ENCODE data around the gene EPM2A.
A peak's percentile ranks its signal among the peaks of the same experiment; 100 is the strongest.
"Not testable (repeated sequence)": the region's sequence is repeated elsewhere in the genome, so short reads cannot be mapped to it uniquely, and the experiment has no call there.

EPM2A gene

GRCh38 chr6:145745861-145746260 is 10.5 kb upstream of the EPM2A start:
- no peak overlapping the region for H3K4me3 ChIP-seq (ENCODE audit: low read depth in 1 of 2, low read length in 2 of 2)
- H3K4me1 ChIP-seq (ENCODE audit: insufficient read depth, low read length): no peaks in the 10 kb centered on the region
- H3K36me3 ChIP-seq (ENCODE audit: insufficient read depth, low read length): no peaks in the 10 kb centered on the region
- no peak overlapping the region for H3K9ac ChIP-seq (ENCODE audit: low read length)
- H3K9me3 ChIP-seq (ENCODE audit: low read length): no peaks in the 10 kb centered on the region
- H3K27ac ChIP-seq (ENCODE audit: low read depth, low read length): no peak overlapping the region
- H3K27me3 ChIP-seq (ENCODE audit: control insufficient read depth in 1 of 2, insufficient read depth in 2 of 2, low read length in 2 of 2): no peaks in the 10 kb centered on the region

DNA sequence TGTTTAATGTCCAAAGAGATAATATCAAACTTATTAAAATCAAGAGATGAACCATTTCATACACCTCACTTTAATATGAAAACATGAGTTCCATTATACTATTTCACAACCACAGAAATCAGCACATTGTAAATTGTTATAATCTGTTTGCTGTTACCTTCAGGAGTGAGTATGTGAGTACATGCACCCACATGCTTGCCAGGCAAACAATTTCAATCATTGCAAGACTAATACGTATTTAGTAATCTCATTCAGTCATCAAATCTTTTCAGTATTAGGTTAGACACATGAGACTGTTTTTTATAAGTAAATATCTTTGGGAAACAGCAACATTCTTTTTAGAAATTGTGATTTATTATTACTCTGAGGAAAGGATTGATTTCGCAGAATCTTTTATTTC is 9.3 kb upstream of the EPM2A start:
- no peaks in the 10 kb centered on the region for H3K4me1 ChIP-seq (ENCODE audit: insufficient read depth, low read length)
- H3K9me3 ChIP-seq (ENCODE audit: low read length): no peaks in the 10 kb centered on the region
- no peaks in the 10 kb centered on the region for H3K36me3 ChIP-seq (ENCODE audit: insufficient read depth, low read length)
- H3K27me3 ChIP-seq (ENCODE audit: control insufficient read depth in 1 of 2, insufficient read depth in 2 of 2, low read length in 2 of 2): no peaks in the 10 kb centered on the region
- no peak overlapping the region for H3K9ac ChIP-seq (ENCODE audit: low read length)
- no peak overlapping the region for H3K4me3 ChIP-seq (ENCODE audit: low read depth in 1 of 2, low read length in 2 of 2)
- no peak overlapping the region for H3K27ac ChIP-seq (ENCODE audit: low read depth, low read length)

GRCh38 chr6:145743332-145743731 is 8.0 kb upstream of the EPM2A start:
- no peak overlapping the region for H3K4me3 ChIP-seq (ENCODE audit: low read depth in 1 of 2, low read length in 2 of 2)
- no peak overlapping the region for H3K9ac ChIP-seq (ENCODE audit: low read length)
- H3K27ac ChIP-seq (ENCODE audit: low read depth, low read length): no peak overlapping the region
- H3K36me3 ChIP-seq (ENCODE audit: insufficient read depth, low read length): no peaks in the 10 kb centered on the region
- no peaks in the 10 kb centered on the region for H3K9me3 ChIP-seq (ENCODE audit: low read length)
- no peaks in the 10 kb centered on the region for H3K27me3 ChIP-seq (ENCODE audit: control insufficient read depth in 1 of 2, insufficient read depth in 2 of 2, low read length in 2 of 2)
- no peaks in the 10 kb centered on the region for H3K4me1 ChIP-seq (ENCODE audit: insufficient read depth, low read length)

DNA sequence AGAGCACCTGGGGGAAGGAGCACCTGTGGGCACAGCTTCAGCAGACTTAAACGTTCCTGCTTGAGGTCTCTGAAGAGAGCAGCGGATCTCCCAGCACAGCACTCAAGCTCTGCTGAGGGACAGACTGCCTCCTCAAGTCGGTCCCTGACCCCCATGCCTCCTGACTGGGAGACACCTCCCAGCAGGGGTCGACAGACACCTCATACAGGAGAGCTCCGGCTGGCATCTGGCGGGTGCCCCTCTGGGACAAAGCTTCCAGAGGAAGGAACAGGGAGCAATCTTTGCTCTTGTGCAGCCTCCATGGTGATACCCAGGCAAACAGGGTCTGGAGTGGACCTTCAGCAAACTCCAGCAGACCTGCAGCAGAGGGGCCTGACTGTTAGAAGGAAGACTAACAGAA is 7.2 kb upstream of the EPM2A start:
- not testable (repeated sequence) for H3K9me3 ChIP-seq (ENCODE audit: low read length); H3K36me3 ChIP-seq (ENCODE audit: insufficient read depth, low read length); H3K4me3 ChIP-seq (ENCODE audit: low read depth in 1 of 2, low read length in 2 of 2); H3K4me1 ChIP-seq (ENCODE audit: insufficient read depth, low read length); H3K27me3 ChIP-seq (ENCODE audit: control insufficient read depth in 1 of 2, insufficient read depth in 2 of 2, low read length in 2 of 2); H3K27ac ChIP-seq (ENCODE audit: low read depth, low read length); H3K9ac ChIP-seq (ENCODE audit: low read length)

GRCh38 chr6:145739685-145740084 is 4.4 kb upstream of the EPM2A start:
- H3K36me3 ChIP-seq (ENCODE audit: insufficient read depth, low read length); H3K4me3 ChIP-seq (ENCODE audit: low read depth in 1 of 2, low read length in 2 of 2); H3K9ac ChIP-seq (ENCODE audit: low read length); H3K9me3 ChIP-seq (ENCODE audit: low read length); H3K27ac ChIP-seq (ENCODE audit: low read depth, low read length); H3K27me3 ChIP-seq (ENCODE audit: control insufficient read depth in 1 of 2, insufficient read depth in 2 of 2, low read length in 2 of 2): not testable (repeated sequence)
- H3K4me1 ChIP-seq (ENCODE audit: insufficient read depth, low read length): peaks cover 18% of the 10 kb centered on the region

DNA sequence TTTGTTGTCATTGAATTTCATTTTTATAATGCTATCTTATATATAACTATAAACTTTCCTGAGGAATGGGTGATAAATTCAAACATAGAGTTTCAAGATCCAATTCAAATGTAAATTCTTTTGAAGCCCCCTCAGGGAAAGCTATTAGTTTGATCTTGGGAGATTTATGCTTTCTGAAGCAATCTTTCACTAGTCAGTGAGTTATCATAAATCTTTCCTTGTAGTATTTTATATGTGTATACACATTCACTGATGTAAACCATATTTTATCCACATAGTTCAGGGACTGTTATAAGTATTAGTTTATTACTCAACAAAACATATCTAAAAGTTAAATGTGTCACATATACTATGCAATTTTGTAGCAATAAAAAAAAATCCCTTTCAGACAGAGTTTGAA is 2.9 kb upstream of the EPM2A start:
- Histone ChIP-seq H3K27me3 (ENCODE audit: control insufficient read depth in 1 of 2, insufficient read depth in 2 of 2, low read length in 2 of 2) (no peaks in the 10 kb centered on the region), H3K27ac (ENCODE audit: low read depth, low read length) (peak overlapping the region; percentile 58), H3K9me3 (ENCODE audit: low read length) (no peaks in the 10 kb centered on the region), H3K9ac (ENCODE audit: low read length) (no peak overlapping the region), H3K4me3 (ENCODE audit: low read depth in 1 of 2, low read length in 2 of 2) (no peak overlapping the region), H3K36me3 (ENCODE audit: insufficient read depth, low read length) (no peaks in the 10 kb centered on the region), H3K4me1 (ENCODE audit: insufficient read depth, low read length) (peaks cover 18% of the 10 kb centered on the region)

DNA sequence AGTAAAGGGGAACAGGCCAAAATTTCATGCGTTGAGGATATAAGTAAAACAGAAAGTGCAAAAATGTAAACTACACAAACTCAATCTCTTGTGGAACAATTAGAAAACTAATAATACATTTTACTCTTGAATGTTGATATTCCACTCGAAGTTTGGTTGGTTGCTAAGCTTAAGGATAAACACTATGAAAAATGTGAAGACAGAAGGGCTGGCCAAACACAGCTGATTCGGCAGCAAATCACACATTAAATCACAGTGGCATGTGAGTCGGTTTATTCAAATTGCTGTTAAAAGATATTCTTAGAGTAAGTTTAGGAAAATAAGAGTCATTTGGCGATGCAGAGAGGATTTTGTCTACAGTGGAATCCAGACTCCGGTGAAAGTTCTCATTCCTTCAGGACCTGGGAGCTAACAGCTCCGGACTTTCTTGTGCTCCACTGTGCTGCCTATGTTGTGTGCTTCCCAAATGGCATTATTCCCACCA is 1.4 kb upstream of the EPM2A start:
- no peaks in the 10 kb centered on the region for H3K27me3 ChIP-seq (ENCODE audit: control insufficient read depth in 1 of 2, insufficient read depth in 2 of 2, low read length in 2 of 2)
- no peaks in the 10 kb centered on the region for H3K9me3 ChIP-seq (ENCODE audit: low read length)
- H3K4me3 ChIP-seq (ENCODE audit: low read depth in 1 of 2, low read length in 2 of 2): peak overlapping the region in 1 of 2 donors; percentile 81
- peak overlapping the region; percentile 74 for H3K9ac ChIP-seq (ENCODE audit: low read length)
- H3K36me3 ChIP-seq (ENCODE audit: insufficient read depth, low read length): no peaks in the 10 kb centered on the region
- H3K4me1 ChIP-seq (ENCODE audit: insufficient read depth, low read length): peaks cover 22% of the 10 kb centered on the region
- H3K27ac ChIP-seq (ENCODE audit: low read depth, low read length): peak overlapping the region; percentile 98

- H3K4me1 ChIP-seq (ENCODE audit: insufficient read depth, low read length): peaks cover 22% of the 10 kb centered on the region
- no peaks in the 10 kb centered on the region for H3K9me3 ChIP-seq (ENCODE audit: low read length)
- H3K9ac ChIP-seq (ENCODE audit: low read length): peak overlapping the region; percentile 91
- H3K27me3 ChIP-seq (ENCODE audit: control insufficient read depth in 1 of 2, insufficient read depth in 2 of 2, low read length in 2 of 2): no peaks in the 10 kb centered on the region
- peak overlapping the region; percentile 98 for H3K27ac ChIP-seq (ENCODE audit: low read depth, low read length)
- no peaks in the 10 kb centered on the region for H3K36me3 ChIP-seq (ENCODE audit: insufficient read depth, low read length)
- H3K4me3 ChIP-seq (ENCODE audit: low read depth in 1 of 2, low read length in 2 of 2): peak overlapping the region; percentile 63 to 83
Observed at GRCh38 chr6:145734486-145735355, 599 bp downstream of the EPM2A start.

GRCh38 chr6:145733810-145734209 is 1.5 kb downstream of the EPM2A start:
- Histone ChIP-seq H3K9ac (ENCODE audit: low read length) (peak overlapping the region; percentile 91), H3K27me3 (ENCODE audit: control insufficient read depth in 1 of 2, insufficient read depth in 2 of 2, low read length in 2 of 2) (no peaks in the 10 kb centered on the region), H3K27ac (ENCODE audit: low read depth, low read length) (peak overlapping the region; percentile 98), H3K4me3 (ENCODE audit: low read depth in 1 of 2, low read length in 2 of 2) (peak overlapping the region in 1 of 2 donors; percentile 83), H3K36me3 (ENCODE audit: insufficient read depth, low read length) (no peaks in the 10 kb centered on the region), H3K9me3 (ENCODE audit: low read length) (no peaks in the 10 kb centered on the region), H3K4me1 (ENCODE audit: insufficient read depth, low read length) (peaks cover 22% of the 10 kb centered on the region)

DNA sequence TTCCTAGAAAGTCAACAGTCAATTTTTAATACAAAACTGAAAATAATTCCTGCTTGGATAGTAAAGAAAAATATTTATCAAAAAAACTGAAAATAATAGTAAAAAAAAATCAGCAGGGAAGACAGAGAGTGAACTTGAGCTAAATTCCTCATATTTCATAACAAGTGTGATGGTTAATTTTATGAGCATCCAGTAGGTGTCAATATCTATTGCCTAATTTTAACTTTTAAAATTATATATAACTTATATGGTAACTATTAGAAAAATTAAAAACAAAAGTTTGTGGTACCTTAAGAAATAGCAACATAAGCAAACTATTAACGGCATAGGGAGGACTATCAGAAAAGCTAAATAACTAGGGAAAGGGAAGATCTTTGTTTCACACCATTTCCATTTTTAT is 2.1 kb downstream of the EPM2A start:
- H3K4me3 ChIP-seq (ENCODE audit: low read depth in 1 of 2, low read length in 2 of 2): no peak overlapping the region
- H3K9ac ChIP-seq (ENCODE audit: low read length): no peak overlapping the region
- H3K36me3 ChIP-seq (ENCODE audit: insufficient read depth, low read length): no peaks in the 10 kb centered on the region
- H3K9me3 ChIP-seq (ENCODE audit: low read length): no peaks in the 10 kb centered on the region
- H3K27me3 ChIP-seq (ENCODE audit: control insufficient read depth in 1 of 2, insufficient read depth in 2 of 2, low read length in 2 of 2): no peaks in the 10 kb centered on the region
- H3K4me1 ChIP-seq (ENCODE audit: insufficient read depth, low read length): peaks cover 22% of the 10 kb centered on the region
- H3K27ac ChIP-seq (ENCODE audit: low read depth, low read length): no peak overlapping the region

DNA sequence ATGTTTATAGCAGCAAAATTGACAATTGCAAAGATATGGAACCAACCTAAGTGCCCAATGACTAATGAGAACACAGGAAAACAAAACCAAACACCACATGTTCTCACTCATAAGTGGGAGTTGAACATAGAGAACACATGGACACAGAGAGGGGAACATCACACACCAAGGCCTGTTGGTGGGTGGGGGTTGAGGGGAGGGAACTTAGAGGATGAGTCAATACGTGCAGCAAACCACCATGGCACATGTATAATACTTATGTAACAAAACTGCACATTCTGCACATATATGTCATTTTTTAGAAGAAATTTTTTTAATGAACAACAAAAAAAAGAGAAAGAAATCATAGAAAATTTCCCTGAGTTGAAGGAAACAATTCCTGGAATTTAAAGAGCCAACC is 3.9 kb downstream of the EPM2A start:
- H3K27me3 ChIP-seq (ENCODE audit: control insufficient read depth in 1 of 2, insufficient read depth in 2 of 2, low read length in 2 of 2): no peaks in the 10 kb centered on the region
- H3K4me3 ChIP-seq (ENCODE audit: low read depth in 1 of 2, low read length in 2 of 2): no peak overlapping the region
- no peak overlapping the region for H3K27ac ChIP-seq (ENCODE audit: low read depth, low read length)
- no peaks in the 10 kb centered on the region for H3K36me3 ChIP-seq (ENCODE audit: insufficient read depth, low read length)
- no peak overlapping the region for H3K9ac ChIP-seq (ENCODE audit: low read length)
- H3K9me3 ChIP-seq (ENCODE audit: low read length): no peaks in the 10 kb centered on the region
- peaks cover 8% of the 10 kb centered on the region for H3K4me1 ChIP-seq (ENCODE audit: insufficient read depth, low read length)

- peaks cover 5% of the 10 kb centered on the region for H3K4me1 ChIP-seq (ENCODE audit: insufficient read depth, low read length)
- no peaks in the 10 kb centered on the region for H3K36me3 ChIP-seq (ENCODE audit: insufficient read depth, low read length)
- no peak overlapping the region for H3K9ac ChIP-seq (ENCODE audit: low read length)
- H3K4me3 ChIP-seq (ENCODE audit: low read depth in 1 of 2, low read length in 2 of 2): no peak overlapping the region
- no peak overlapping the region for H3K27ac ChIP-seq (ENCODE audit: low read depth, low read length)
- H3K27me3 ChIP-seq (ENCODE audit: control insufficient read depth in 1 of 2, insufficient read depth in 2 of 2, low read length in 2 of 2): no peaks in the 10 kb centered on the region
- no peaks in the 10 kb centered on the region for H3K9me3 ChIP-seq (ENCODE audit: low read length)
Observed at GRCh38 chr6:145729887-145730286, 5.4 kb downstream of the EPM2A start.
